Stimulated activated CD4-positive, alpha-beta T cell treated with anti-CD3 and anti-CD28 coated beads, TNF-alpha, amount 100 ng/mL, for 4 hours (primary cell): Measurements from ENCODE around the gene TNFRSF8.
"Not testable (repeated sequence)": the region's sequence is repeated elsewhere in the genome, so short reads cannot be mapped to it uniquely, and the experiment has no call there.

Source experiments
- DNase-seq, 3 experiments: peaks; one replicate each; pipeline ENCODE4 v3.0.0-alpha.2; 2020; ENCODE audit warnings: low read depth in 3 of 3

The TNFRSF8 gene

DNA sequence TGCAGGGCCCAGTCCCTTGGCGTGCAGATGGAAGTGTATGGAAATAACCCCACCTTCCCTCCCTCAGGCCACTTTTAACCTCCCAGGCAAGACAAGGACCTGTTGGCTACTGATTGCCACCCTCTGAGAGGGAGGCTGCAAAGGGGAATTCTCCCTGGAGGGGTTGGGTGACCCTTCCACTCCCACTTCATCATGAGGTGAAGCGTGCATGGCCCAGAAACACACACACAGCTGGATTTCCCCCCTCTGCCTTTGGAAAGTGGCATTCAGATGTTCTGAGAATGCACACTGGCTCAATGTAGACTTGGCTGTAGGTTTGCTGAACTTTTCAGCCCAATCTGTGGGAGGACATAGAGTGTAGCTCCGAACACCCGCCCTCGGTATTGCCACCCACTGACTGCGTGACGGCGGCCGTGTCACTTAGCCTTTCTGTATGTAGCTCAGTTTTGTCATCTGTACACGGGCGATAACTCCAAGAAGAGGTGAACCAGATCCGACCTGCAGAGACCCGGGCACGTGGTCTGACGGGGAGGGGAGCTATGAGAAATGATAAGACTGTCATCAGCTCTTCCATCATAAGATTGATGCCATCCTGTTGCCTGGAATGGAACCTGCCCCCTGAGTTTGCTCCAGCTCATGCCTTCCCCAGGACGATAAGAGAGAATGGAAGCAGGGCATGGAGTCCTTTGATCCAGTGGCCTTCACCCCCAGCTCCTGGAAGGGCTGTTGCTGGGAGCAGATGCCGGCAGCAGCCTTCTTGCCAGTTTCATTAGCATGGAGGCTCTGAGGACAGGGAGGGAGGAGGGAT is 24.5 kb upstream of the TNFRSF8 start:
- DNase-seq, result no peak

DNA sequence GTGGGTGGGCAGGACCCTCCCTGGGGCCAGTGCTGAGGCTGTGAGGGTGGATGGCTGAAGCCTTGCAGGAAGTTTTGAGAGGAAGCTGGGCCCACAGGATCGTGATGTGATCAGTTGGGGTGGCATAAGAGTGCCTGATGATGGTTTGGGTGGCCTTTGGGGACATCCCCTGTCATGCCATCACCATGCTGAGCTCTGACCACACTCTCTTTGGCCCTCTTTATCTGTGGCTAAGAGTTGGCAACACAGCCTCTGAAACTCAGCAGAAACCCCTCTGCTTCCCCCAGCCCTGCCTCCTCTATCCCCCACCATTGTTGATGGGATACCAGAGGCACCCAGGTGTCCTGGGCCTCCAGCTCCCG is 24.0 kb upstream of the TNFRSF8 start:
- DNase-seq, result no peak

DNA sequence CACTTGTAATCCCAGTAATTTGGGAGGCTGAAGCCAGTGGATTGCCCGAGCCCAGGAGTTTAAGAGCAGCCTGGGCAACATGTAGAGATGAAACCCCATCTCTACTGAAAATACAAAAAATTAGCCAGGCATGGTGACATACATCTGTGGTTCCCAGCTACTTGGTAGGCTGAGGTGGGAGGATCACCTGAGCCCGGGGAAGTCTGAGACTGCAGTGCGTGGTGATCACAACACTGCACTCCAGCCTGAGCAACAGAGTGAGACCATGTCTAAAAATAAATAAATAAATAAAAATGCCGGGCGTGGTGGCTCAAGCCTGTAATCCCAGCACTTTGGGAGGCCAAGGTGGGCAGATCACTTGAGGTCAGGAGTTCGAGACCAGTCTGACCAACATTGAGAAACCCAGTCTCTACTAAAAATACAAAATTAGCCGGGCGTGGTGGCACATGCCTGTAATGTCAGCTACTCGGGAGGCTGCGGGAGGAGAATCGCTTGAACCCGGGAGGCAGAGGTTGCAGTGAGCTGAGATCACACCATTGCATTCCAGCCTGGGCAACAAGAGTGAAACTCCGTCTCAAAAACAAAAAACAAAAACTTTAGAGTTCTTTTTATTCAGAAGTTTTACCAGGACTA is 23.2 kb upstream of the TNFRSF8 start:
- not testable (repeated sequence) for DNase-seq

DNA sequence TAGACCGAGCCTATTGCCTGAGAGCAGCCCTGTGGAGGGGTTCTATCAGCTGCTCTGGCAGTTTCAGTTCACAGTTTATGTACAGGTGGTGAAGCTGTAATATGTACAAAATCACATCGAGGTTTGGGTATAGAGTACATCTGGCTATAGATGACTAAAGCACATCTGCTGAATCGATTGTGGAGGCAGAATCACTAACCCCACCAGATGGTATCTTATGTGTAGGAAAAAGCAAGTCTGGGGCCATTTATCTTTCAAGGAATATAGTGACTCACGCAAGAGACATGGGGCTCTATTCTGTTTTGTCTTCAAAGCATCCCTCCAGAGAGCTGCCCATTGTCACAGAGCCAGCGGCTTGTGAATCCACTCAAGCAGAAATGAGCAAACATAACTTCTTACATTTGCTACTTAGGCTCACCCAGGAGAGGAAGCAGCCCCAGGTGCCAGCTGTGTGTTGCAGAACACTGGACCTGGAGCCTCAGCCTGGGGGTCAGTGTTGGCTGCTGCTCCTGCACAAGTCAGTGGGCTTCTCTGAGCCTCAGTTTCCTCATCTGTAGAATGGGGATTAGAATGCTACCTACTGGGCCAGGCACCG is 22.5 kb upstream of the TNFRSF8 start:
- no peak for DNase-seq

DNA sequence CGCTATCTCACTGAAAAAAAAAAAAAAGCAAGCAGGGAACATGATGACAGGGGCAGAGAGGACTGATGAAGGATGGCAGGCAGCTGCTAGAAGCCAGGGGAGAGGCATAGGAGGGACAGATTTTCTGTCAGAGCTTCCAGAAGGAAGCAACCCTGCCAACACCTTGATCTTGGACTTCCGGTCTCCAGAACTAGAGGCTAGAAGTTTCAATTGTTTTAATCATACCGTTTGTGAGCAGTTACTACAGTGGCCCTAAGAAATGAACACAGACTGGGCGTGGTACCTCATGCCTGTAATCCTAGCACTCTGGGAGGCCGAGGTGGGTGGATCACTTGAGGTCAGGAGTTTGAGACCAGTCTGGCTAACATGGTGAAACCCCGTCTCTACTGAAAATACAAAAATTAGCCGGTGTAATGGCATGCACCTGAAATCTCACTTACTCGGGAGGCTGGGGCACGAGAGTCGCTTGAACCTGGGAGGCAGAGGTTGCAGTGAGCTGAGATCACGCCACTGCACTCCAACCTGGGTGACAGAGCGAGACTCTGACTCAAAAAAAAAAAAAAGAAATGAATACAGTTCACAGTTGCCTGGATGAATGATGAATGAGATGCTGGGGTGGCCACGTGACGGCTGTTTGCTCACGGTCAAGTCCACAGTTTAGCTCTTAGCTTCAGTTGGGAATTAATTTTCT is 18.8 kb upstream of the TNFRSF8 start:
- not testable (repeated sequence) for DNase-seq

DNA sequence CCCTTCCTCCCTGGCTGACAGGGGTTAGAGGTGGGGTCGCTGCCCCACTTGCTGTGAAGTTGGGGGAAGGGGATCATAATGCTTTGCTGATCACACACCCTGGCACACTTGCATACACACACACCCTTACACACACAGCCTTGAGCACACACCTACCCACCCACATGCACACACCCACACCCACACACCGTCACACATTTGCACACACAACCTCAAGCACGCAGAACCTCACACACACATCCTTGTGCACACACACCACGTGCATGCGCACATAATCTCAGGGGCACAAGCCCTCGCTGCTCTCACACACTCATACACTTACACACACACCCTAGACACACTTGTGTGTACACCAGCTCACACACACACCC is 16.4 kb upstream of the TNFRSF8 start:
- DNase-seq, result no peak

DNA sequence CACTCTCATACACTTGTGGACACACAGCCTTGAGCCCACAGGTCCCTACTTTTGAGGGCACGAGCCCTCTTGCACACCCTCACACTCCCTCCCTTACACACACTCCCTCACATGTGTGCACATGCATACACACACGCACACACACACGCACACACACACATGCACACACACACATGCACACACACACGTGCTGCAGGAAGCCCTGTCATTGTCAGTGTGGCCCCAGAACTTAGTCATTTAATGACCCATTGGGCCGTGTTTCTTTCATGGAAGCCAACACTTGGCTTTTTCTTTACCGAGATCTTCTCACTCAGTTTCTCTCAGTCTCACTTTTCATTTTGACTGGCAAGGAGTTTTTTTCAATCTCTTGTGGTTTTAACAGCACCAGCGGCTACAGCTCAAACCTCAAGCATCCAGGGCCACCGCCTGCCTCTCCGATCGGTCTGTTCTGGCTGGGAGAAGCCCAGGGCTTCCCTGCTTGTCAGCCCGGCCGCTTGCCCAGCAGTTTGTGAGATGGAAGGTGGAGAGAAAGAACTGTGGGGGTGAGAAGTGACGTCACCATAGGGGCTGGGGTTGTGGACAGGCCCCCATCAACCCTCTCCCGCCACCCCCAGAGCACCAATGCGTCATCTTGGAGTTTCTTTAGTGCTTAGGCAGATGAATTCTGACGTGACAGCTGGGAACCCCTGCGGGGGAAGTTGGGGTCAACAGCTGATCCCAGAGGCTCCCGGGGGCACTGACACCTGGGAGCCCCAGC is 15.8 kb upstream of the TNFRSF8 start:
- peak in 2 of 3 experiments; percentile 21 to 45 for DNase-seq

DNA sequence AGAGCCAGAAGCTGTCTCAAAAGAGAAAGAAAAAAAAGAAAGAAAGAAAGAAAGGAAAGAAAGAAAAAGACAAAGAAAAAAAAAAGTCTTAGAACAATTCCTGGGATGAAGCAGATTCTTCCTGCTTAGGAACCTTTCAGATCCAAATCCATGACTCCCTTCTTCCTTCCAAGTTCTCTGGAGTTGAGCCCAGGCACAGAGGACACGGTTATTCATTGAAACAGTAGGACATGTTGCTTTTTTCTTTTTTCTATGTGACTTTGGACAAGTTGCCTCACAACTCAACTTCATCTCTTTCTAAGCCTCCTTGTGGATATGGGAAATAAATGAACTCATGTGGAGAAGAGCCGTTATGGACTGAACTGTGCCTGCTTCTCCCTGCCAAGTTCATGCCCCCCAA is 14.7 kb upstream of the TNFRSF8 start:
- DNase-seq, result no peak

DNA sequence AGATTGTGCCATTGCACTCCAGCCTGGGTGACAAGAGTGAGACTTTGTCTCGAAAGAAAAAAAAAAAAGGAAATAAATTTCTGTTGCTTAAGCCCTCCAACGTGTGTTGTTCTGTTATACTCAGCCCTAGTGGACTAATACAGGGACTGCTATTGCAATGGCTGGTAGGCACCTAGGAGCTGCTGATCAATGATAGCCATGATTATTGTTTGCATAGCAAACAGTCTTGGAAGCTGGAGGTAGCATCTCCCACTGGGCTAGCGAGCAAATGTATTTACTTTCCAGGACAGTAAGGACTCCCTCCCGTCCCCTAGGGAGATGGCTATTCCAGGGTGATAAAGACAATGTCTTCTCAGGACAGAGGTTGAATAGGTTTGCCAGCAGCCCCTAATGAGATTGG is 13.5 kb upstream of the TNFRSF8 start:
- no peak for DNase-seq

DNA sequence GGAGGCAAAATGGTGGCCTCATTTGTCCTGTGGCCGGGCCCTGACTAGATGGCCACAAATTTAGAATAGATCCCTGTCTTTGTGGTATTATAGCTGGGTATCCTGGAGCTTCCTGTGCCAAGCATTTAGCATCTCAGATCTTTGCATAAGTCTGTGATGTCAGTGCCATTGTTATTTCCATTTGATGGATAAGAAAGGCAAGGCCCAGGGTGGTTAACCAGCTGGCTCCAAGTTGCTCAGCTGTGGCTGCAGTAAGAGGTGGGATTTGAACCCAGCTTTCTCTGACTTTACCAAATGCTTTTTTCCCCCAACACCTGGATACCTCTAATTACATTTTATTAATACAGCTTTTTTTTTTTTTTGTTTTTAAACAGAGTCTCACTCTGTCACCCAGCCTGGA is 11.7 kb upstream of the TNFRSF8 start:
- DNase-seq, result no peak

DNA sequence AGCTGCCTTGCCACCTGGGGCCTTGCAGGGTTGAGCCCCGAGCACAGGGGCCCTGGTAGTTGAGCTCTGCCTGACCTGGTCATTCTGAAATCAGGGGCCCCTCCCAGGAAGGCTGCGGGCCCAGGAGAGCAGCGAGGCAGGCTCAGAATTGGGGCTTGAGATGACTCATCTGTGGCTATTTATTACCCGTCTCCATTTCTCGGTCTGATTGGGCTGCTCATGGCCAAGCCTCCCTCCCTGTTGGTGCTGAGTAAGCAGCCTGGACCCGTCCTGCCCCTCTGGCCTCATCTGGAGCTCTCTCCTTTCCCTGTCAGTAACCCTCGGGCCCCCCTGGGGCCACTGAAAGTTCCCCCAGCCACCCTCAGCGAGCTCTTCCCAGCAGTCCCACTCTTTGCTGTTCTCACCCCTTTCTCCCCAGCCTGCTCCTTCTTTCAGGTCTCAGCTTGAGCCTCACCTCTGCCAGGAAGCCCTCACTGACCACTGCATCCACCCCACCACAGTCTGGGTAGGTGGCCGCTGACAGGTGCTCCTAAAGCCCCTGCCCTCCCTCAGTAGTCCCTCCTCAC is 11.0 kb upstream of the TNFRSF8 start:
- DNase-seq, result no peak

DNA sequence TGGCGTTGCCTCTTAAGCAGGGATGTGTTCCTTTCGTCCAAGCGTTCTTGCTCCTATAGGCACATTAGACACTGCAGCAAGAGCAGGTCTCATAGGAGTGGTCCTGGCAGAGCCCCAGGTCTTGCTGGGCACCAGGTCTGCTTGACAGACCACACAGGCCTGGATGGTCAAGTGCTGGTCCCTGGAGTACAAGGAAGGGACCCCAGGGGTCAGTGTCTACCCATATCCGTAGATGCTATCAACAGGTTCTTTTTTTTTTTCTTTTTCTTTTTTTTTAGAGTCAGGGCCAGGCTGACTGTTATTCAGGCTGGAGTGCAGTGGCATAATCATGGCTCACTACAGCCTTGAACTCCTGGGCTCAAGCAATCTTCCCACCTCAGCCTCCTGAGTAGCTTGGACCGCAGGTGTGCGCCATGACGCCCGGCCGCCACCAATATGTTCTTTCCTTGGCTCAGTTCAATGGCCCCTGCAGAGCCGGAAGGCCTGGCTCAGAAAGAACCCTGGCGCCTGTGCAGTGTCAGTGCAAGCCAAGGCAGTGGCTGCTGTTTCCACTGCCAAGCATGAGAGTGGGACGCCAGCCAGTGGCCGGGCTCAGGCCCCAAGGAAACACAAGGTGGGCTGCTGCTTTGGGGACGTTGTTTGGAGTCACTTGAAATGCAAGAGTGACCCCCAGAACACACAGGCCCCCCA is 10.0 kb upstream of the TNFRSF8 start:
- DNase-seq, result no peak

DNA sequence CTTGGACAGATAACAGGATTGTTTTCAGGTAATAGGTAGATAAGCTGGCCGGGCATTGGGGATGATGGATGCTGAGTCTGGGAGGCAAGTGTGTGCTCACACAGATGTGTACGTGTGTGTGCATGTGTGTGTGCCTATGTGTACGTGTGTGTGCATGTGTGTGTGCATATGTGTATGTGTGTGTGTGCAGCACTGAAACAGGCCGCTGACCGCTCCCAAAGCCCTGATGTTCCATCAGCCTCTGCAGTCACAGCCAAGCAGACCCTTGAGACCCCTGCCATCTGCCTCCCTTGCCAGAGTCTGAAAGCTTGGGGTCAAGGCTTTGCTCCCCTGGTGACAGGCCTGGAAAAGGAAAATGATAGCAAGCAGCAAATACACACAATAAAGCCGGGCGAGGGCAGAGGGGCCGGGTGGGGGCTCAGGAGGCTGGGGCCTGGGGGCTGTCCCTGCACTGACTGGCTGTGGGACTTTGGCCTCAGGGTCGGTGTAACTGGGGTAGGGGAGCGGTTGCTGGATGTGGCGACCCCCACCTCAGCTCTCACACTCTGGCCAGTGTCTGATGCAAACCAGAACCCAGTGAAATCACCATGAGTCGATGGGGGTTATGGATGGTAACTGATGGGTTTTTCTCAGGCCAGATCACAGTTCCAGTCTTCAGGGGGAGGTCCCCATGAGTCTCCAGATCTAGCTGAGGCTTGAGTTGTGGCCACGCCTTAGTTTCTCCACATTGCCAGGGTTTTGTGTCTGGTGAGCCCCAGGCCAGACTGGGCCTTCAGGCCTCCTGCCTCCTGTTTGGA is 9.2 kb upstream of the TNFRSF8 start:
- no peak for DNase-seq

DNA sequence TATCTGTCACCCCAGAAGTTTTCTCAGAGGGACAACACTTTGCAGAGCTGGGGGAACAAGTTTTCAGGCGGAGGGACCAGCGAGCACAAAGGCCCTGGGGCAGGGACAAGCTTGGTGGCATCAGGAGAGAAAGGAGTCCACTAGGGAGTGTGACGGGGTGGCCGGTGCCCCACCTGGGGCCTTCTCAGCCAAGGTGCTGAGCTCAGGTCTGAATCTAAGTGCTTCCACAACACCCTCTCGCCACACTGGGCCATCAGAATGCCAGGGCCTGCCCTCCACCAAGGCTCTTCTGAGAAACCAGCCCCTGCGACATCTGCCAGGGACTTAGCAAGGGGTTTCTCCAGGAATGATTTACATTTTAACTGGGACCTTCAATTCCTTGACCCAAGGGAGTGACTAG is 7.8 kb upstream of the TNFRSF8 start:
- DNase-seq, result no peak

DNA sequence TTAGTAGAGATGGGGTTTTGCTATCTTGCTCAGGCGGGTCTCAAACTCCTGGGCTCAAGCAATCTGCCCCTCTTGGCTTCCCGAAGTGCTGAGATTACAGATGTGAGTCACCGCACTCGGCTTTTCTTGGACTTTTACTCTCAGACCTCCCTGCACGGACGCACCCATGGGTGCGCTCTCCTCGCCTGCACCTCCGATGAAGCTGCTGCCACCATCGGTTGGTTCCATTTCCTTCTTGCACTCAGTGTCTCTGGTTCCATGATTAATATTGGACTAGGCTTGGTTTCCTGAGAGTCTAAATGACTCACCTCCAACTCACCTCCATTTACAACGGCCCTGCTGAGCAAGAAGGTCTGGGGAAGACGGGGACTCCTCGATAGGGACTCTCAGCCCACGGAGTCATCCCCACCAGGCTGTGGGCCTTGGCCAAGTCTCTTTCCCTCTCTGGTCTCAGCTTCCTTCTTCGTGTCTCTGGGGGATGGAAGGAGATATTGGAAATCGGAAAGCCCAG is 6.7 kb upstream of the TNFRSF8 start:
- DNase-seq, result no peak

DNA sequence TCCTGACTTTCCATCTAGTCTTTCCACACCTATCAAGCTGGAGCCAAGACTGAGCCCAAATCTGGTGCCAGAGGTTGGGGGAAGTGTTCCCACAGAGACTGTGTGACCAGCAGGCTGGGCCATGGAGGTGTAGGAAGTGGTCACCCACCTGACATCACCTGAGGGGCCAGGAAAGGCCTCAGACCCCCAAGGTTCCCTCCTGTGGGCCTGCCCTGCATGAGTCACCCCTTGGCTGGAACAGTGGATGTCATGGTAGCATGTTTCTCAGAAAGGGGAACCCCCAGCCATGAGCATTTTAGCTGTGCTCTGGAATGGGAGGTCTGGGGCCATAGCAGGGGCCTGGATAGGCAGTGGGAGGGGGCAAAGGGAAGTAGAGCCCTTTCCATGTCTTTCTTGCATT is 5.7 kb upstream of the TNFRSF8 start:
- no peak for DNase-seq

DNA sequence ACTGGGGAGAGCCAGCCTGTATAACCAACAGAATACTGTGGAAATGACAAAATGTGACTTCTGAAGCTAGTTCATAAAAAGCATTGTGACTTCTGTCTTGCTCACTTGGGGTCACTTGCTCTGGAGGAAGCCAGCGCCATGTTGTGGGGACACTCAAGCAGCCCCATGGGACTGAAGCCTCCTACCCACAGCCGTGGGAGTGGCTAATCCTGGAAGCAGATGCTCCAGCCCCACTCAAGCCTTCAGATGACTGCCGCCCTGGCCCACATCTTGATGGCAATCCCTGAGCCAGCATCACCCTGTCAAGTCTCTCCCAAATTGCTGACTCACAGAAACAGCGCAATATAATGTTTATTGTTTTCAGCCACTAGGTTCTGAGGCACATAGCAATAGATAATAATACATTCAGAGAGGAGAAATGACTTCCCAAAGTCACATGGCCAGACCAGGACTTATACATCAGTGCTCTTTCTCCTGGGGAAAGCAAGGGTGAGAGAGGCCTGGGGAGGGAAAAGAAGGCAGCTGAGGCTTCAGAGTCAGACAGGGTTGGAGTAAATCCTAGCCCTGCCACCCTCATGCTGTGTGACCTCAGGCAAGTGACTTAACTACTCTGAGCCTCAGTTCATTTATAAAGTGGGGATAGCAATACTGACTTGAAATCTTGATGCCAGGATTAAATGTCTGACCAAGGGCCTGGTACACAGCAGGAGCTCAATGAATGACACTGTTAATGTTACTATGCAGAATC is 5.0 kb upstream of the TNFRSF8 start:
- DNase-seq, result no peak

DNA sequence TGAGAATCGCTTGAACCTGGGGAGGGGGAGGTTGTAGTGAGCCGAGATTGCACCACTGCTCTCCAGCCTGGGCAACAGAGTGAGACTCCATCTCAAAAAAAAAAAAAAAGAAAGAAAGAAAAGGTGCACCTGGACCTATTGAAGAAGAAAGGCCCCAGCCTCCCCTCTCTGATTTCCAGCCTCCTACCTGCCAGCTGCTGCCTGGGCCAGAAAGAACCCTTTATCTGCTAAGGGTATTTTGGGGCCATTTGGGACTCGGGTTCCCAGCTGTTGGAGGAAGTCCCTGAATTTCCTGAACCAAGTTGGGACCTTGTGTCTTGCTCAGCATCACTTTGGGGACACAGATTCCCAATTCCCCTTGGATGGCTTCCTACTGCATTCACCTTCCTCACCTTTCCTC is 3.9 kb upstream of the TNFRSF8 start:
- DNase-seq, result no peak
